Stimulated activated CD4-positive, alpha-beta T cell treated with anti-CD3 and anti-CD28 coated beads, Interleukin-1b, Interleukin-23, amount 100 ng/mL, for 1 hour (primary cell): ENCODE results near the gene CCDC54.
"Not testable (repeated sequence)": the region's sequence is repeated elsewhere in the genome, so short reads cannot be mapped to it uniquely, and the experiment has no call there.

Experiments
- DNase-seq, 2 donors: peaks; one replicate each; pipeline ENCODE4 v3.0.0-alpha.2; 2020; ENCODE audit warnings: low read depth in 2 of 2

The CCDC54 gene

GRCh38 chr3:107377151-107377550, at the start of gene CCDC54:
TSS of gene CCDC54 (plus strand) at chr3:107377439. CDS start at chr3:107377588, 149 bp downstream.
- no peak for DNase-seq

GRCh38 chr3:107328069-107328468, 49.2 kb upstream of the CCDC54 start:
- DNase-seq = no peak

GRCh38 chr3:107329088-107329487, 48.2 kb upstream of the CCDC54 start:
- no peak for DNase-seq

GRCh38 chr3:107339690-107340089, 37.5 kb upstream of the CCDC54 start:
- DNase-seq = not testable (repeated sequence)

GRCh38 chr3:107344722-107345121, 32.5 kb upstream of the CCDC54 start:
- no peak for DNase-seq

GRCh38 chr3:107345822-107346405, 31.3 kb upstream of the CCDC54 start:
- no peak for DNase-seq

- no peak for DNase-seq
These were observed 30.7 kb upstream of the CCDC54 start for GRCh38 chr3:107346564-107346963.

GRCh38 chr3:107347751-107348150, 29.5 kb upstream of the CCDC54 start:
- no peak for DNase-seq

- no peak for DNase-seq
These were observed 20.5 kb upstream of the CCDC54 start for GRCh38 chr3:107356706-107357105.

- DNase-seq = no peak
These were observed 15.6 kb upstream of the CCDC54 start for GRCh38 chr3:107361633-107362032.

GRCh38 chr3:107365051-107365450, 12.2 kb upstream of the CCDC54 start:
- no peak for DNase-seq

GRCh38 chr3:107366766-107367165, 10.5 kb upstream of the CCDC54 start:
- no peak for DNase-seq

GRCh38 chr3:107367353-107367752, 9.9 kb upstream of the CCDC54 start:
- DNase-seq = no peak

- DNase-seq = no peak
These were observed 8.4 kb upstream of the CCDC54 start for GRCh38 chr3:107368654-107369398.

GRCh38 chr3:107369791-107370190, 7.4 kb upstream of the CCDC54 start:
- DNase-seq = no peak

GRCh38 chr3:107370907-107371306, 6.3 kb upstream of the CCDC54 start:
- no peak for DNase-seq

- DNase-seq = no peak
These were observed 4.7 kb upstream of the CCDC54 start for GRCh38 chr3:107372506-107372905.

GRCh38 chr3:107373896-107374295, 3.3 kb upstream of the CCDC54 start:
- no peak for DNase-seq

GRCh38 chr3:107375682-107376081, 1.6 kb upstream of the CCDC54 start:
- DNase-seq = no peak

- DNase-seq = no peak
These were observed 5.4 kb downstream of the CCDC54 start for GRCh38 chr3:107382631-107383030.

- DNase-seq = no peak
These were observed 7.2 kb downstream of the CCDC54 start for GRCh38 chr3:107384428-107384827.

- DNase-seq = no peak
These were observed 7.7 kb downstream of the CCDC54 start for GRCh38 chr3:107384907-107385306.

- DNase-seq = no peak
These were observed 10.3 kb downstream of the CCDC54 start for GRCh38 chr3:107387555-107387954.
